GM19467 (cell line): ENCODE measurements around the gene CREB3L4.

Experiments
- ATAC-seq: cut with Tn5 transposase; IDR thresholded peaks from one replicate; pipeline ENCODE4 v1.9.1; 2021; ENCODE audit warnings: mild to moderate bottlenecking, moderate library complexity; ENCODE audit not compliant: unreplicated experiment

Gene CREB3L4, protein sequence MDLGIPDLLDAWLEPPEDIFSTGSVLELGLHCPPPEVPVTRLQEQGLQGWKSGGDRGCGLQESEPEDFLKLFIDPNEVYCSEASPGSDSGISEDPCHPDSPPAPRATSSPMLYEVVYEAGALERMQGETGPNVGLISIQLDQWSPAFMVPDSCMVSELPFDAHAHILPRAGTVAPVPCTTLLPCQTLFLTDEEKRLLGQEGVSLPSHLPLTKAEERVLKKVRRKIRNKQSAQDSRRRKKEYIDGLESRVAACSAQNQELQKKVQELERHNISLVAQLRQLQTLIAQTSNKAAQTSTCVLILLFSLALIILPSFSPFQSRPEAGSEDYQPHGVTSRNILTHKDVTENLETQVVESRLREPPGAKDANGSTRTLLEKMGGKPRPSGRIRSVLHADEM

DNA sequence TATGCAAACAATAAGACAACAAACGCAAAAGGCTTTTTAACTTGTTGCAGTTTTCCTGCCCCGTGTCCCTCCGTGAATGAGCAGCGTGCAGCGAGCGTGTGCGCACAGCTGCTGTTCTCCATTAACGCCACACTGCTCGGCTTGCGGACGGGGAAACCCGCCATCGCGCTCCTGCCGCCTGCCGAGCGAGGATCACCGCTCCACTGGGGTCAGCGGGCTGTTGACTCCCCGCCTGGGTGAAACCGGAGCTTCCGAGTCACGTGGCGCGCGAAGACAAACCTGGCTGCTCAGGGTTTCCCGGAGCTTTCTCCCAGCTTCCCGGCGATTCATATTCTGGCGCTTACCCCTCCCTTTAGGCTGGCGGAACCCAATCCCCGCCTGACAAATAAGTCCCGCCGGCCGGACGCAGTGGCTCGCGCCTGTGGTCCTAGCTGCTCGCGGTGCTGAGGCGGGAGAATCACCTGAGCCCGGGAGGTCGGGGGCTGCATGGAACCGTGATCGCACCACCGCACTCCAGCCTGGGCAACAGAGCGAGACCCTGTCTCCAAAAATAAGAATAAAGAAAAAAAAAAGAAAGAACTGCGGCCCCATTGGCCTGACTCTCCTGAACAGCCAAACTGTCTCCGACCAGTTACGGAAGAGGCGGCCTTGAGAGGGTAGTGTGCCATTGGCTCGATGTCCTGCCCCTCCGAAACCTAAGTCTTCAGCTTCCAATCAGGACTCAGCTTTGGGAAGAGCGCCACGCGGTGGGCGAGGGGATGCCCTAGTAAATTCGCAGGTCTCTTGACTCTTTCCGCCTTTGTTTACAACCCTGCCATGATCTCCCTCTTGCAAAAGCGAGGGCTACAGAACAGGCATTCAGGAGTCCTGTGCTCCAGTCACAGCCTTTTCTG, at the start of gene CREB3L4:
Gene CREB3L4, plus strand, starts transcription at position 796 of the 893 bp plus-strand sequence. CDS start 624 bp downstream, outside the sequence.
- ATAC-seq: peak; percentile 59

DNA sequence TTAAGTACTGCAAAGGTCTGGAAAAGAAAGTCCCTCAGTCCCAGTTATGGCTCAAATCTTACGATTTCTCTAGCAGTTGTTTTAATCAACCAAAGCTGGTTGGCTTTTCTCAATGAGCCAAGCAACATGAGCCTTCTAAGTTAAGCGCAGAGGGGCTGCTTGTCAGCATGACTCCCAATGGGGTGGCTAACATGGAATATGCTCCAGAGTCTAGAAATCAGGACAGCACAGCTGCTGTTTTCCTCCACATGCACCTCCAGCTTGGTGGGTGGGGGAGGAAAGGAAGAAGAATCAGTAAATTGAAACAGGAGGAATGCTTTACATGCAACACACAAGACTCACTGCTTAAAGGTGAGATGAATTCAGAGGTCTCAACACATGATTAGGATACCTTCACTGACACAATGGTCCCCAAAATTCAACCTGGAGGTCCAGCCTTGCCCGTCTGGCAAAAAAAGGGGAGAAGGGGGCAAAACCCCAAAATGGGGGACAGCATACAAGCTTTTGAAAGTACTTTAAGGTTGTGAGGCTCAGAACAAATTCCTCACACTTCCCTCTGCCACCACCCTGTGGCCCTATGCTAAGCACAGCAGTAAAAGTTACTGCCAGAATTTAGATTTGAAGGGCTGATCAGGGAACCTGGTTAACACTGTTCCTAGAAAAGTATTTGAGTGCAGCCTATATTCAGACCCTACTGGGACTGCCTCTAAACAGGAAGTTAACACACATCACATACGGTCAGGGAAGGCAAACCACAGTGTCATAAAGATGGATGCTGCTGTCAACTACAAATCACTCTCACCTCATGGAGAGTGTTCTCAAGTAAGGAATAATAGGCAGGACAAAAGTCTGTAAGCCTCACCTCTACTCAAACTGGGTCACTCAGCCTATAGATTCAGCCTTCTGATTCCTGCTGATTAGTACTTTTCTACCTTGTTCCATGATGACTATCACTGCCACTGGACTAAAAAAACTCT, 47.5 kb upstream of the CREB3L4 start:
- no peak for ATAC-seq

DNA sequence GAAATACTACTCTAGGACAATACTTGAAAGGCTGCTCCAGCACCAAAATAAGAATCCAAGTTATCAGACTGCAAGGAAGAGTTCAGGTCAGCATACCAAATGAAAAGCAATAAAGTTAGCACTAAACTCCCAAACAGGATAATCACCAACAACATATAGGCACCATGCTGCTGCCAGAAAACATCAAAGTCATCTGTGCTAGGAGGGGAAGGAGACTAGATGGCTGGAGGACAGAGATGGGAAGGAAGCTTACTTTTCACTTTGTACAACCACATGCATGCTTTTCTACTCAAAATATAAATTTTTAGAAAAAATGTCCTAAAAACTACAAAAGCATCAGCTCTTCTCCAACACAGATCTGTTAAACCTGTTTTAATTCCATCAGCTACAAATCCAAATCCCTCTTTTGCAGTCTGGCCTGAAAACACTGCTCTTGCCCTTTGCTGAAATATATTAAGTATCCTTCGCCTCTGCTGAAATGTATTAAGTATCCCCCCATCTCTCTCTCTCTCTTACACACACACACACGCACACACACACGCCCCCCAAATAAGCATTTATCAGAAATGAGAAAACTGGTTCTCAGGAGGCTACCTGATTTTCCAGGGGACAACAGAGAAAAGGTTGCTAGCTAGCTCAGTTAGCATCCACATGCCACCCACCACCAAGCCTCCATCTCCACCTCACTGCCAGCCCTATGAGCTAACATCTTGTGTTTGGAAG, 46.5 kb upstream of the CREB3L4 start:
- no peak for ATAC-seq

DNA sequence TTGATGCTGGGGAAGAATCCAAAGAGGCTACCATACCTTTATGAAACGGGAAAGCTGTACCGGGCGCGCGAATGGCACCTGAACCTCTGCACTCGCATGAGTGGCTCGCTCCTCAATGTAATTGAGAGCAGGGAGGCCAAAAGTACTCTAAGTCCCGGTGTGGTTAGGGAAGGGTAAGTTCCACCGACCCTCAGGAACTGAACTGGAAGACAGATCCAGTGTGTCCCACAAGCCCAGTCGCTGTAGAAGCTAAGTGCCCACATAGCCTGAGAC, 46.0 kb upstream of the CREB3L4 start:
- no peak for ATAC-seq

DNA sequence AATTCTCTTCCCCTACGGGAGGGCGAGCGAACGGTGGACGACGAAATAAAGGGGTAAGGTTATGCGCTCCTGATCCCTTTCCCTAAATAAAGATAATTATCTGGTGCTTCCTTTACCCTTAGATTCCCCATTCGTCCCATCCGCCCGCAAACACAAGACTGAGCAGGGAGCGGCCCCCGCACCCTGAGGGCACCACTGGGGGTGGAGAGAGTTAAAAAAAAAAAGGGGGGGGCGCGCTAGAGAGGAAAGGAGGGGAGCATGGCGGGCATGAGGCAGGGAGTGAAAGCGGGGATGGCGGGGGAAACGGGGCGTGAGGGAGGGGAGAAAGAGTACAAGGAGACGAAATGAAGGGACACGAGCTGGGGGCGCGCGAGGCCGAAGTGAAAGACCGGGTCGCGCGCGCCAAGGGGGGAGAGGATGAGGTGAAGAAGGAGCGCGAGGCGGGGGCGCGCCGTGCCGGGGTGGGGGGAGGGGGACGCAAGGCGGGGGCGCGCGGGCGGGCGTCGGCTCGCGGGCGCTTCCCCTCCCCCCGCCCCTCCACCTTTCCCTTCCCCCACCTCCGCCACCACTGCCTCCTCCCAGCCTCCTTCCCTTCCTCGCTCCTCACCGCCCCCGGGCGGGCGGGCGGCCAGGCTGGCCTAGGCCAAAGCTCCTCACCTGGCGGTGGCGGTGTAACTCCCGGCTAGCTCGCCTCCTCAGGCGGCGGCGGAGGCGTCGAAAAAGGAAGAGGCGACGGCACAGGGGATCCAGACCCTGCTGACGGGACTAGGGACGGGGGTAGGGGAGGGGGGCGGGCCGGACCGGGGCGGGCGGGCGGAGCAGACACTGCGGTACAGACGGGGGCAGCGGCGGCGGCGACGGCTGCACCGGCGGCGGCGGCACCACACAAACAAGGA, 45.4 kb upstream of the CREB3L4 start:
- ATAC-seq: peak; percentile 29

DNA sequence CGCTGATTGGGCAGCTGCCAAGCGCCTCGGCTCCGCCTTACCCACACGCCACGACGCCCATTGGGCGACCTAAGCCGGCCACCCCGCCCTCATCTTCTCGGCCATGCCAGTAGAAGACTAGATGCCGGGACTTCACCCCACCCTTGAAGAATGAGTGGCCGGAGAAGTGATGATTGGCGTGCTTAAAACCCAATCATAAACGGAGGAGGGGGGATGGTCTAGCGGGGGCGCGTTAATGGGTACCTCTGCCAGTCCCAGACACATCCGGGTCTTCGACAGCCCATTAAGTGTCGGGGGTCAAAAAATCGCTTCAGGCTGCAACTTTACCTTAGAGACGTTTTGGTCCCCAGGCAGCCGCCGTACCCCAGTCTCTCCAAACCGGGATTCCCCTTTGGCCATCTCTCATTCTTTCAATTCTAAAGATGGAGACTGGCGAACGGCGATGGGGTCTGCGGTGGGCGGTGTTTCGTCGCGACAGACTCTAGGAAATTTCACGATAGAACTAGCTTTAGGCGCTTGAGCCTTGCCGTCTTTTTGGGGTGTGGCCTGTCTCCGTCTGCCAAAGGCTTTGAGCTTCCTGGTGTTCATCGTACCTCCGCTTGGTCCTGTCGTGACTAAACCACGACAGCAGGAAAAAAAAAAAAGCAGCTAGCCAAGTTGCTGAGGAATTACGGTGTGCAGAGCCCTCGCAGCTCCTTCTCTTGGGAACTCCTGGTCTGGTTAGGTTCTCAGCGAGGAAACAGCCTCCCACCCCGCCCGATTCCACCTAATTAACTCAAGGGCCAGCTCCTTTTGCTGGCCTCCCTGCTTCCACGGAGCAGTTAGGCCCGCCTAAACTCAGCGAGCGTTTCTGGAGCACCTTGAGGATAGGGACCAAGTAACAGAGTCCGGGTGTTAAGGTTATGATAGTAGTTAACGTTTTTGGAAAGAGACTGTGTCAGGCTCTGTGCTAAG, 44.5 kb upstream of the CREB3L4 start, which contains the start of gene GATAD2B:
Gene GATAD2B, minus strand, starts transcription at position 1 of the 954 bp plus-strand sequence. CDS start 94,625 bp downstream, outside the sequence.
- peak; percentile 93 for ATAC-seq

DNA sequence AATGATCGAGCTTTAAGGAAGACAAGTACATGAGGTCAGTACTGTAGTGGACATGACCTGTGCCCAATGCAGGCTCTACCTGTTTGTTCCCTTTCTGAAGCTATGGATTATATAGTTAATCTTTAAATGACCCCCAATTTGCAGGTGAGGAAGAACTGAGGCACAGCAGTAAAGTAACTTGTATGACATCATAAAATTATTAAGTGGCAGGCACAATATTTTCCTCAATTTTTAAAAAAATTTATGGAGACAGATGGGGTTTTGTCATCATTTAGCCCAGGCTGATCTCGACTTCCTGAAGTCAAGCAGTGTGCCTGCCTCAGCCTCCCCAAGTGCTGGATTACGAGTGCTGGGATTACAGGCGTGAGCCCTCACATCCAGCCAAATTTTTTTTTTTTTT, 41.3 kb upstream of the CREB3L4 start:
- no peak for ATAC-seq

DNA sequence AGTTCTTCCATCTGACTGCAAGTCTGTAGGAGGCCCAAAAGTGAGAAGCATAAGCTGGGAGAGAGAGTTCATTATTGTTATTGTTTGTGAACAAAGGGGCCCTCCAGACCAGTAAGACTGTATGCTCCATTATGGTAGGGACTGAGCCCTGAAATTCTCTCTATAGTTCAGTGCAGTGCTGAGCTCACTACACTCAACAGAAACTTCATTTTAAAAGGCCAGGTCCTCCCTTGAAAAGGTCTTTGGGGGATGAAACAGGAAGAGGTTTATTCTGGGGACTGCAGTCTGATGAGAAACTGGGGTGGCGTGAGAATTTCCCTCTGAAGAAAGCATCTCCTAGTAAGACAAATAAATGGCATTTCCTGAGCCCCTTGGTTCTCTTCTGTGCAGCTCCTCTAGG, 39.5 kb upstream of the CREB3L4 start:
- ATAC-seq: no peak

DNA sequence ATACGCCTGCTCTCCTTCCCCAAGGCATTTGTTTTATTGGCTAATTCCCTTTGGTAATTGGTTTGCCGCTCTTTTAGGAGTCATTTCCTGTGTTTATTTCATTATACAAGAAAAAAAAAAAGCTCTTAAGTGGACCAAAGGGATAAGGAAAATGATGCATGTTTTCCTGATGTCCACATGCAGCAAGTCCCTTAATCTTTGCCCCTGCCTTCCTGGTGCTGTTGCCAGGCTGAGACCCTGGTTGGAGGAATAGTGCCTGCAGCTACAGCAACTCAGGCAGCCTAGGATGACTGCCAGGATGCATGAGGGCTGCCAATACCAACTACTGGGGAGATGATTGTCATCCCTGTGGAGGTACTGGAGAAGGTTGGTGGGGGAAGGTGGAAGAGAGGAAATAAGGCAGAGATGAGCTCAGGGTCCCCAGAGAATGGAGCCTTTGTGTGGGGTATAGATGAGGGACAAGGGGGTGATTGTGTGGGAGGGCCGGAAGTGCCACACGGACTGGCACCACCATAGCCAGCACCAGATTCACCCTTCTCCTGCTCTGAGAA, 38.8 kb upstream of the CREB3L4 start:
- no peak for ATAC-seq

DNA sequence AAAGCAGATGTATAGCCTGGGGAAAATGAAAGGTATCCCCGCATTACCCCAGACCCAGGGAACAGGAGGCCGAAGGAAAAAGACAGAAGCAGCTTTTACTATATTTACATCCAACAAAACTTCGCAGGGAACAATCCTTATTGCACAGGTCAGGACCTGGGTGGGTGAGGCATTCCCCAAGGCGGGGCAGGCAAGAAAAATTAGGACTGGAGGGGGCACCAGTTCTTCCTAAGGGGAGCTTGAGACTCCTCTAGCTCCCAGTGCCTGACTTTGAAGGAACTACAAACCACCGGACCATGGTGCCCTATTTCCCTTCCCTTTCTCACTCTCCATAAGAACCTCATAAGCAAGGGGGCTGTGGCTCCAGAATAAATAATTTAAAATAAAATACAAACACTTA, 38.3 kb upstream of the CREB3L4 start:
- no peak for ATAC-seq

DNA sequence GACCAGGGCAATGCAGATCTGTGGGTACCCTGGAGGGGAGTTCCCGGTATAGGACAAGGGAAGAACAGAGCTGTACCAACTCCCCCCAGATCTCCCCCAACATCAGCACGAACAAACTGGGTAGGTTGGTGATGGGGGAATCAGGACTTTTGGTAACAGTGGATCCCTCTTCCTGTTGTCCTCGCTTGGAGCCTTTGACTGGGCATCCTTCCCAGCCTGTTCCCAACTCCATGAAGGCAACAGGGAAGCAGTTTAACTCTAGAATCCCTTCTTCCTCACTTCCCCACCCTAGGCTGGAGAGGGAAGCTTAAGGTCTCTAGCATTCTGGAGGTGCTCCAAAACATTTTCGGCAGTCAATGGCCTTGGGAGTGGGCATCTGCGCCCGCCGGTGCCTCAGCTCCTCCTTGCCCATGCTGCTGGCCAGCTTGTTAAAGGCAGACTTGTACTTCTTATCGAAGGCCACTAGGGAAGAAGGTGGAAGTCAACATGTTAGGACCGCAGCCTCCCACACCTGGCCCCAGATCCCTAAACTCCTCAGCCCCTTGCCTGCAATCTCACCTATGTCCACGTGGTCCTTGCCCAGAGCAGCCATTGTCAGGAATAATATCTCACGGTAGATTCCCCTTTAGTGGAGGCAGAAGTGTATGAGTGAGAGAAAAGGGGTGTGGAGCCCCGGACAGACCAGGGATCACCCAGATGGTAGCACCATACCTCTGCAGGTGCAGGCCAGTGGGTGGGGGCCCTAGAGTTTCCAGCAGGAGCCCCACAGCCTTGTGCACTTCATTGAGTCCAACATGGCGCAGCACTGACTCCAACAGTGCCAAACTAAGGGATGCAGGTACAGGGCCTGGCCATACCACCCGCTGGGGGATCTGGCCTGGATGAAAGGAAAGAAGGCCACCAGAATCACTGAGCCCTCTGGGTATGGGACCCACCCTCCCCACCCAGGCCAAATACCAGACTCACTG, 37.4 kb upstream of the CREB3L4 start:
- ATAC-seq: no peak

DNA sequence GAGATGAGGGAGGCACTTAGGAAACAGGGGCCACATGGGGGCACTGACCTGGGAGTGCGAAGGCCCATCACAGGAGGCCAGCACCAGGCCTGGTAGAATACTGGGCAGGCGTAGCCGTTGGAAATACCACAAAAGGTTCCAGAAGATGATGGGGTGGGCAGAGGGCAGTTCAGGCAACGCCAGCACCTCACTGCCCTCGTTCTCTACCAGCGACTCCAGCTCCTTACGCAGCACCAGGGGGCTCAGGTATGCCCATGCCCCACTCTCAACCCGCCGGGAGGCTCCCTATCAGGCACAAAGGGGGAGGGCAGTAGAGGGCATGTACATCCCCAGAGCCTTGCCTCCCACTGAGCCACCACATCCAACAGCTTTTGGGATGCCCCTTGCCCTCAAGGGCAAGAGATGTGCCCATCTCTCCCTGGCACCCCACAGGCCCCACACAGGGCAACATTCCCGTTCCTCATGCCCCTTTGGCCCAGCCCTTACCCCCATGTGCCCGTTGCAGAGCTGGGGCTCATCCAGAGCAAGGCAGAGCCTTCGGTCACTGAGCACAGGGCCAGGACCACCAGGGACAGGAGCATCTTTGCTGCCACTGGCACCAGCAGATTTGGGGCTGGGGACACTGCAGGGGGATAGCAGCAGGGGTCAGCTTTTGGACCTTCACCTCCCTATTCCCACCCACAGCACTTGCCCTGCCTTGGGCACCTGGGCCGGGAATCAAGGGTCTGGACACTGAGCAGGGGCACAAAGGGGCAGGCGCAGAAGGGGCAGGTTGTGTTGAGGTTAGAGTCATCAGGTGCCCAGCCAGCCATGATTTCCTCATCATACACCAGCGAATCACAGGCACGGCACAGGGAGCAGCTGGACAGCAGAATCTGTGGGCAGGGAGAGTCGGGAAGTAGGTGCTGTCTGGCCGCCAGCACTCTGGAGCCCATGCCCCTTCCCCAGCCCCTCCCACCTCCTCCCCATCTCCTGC, 35.3 kb upstream of the CREB3L4 start:
- ATAC-seq: no peak

DNA sequence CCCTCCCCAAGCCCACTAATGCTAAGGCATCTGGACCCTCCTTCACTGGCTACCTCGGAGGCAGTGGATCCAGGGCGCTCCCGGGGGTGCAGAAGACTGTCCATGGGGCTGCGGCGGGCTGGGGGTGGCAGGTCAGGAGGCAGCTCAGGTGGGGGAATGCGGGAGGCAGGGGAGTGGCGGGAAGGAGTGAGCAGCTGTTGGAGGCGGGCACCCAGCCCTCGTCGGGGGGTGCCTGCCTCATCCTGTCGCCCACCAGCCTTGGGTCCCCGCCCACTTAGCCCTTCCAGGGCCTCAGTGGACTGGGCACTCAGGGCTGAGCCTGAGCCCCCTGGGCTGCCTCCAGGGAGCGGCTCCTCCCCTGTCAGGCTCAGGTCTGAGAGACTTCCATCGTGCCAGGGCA, 34.3 kb upstream of the CREB3L4 start:
- ATAC-seq: no peak

DNA sequence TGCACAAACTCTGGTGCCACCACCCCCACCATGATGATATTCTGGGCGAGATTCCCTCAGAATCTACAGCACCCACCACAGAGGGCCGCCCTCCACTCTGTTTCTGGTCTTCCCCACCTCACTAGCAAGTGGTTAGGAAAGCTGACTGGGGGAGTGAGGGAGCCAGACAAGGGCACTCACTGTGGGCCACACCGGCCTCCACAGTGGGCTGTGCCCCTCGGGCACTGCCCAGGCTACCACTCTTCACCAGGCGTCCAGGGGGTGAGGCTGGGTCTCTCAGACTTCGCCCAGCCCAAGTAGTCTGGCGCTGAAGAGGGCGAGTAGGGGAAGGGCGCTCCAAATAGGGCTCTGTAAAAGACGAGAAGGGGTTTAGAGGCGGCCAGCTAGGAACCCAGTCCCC, 33.7 kb upstream of the CREB3L4 start:
- no peak for ATAC-seq

DNA sequence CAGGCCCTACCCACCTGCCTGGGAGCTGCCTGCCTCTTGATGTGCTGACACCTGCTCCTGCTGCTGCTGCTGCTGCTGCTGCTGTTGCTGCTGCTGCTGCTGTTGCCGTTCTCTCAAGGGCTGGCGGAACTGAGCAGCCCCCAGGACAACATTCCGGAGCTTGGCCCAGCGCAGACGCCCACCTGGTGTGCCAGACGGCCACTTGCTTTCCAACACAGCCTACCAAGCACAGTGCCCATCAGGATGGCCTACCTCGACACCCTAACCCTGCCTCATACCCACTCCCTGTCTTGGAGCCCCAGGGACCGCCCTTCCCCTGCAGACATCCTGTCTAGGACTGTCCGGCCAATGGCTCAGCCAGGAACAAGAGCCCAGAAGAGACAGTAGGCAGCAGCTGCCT, 33.0 kb upstream of the CREB3L4 start:
- no peak for ATAC-seq
